ENCODE data around the gene TTYH1.

DNA sequence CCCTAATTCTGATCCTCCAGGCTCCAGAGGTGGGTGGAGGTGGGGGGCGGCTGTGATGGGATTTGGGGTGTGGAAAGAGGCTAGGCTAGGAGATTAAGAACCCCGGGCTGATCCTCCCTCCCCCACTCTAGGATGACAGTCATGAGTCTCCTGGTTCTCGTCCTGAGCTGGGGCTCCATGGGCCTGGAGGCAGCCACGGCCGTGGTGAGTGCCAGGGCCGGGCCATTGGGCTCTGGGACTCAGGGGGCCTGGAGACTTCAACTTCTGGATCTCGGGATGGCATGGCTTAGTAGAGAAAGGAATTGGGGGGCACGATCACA is 13.9 kb downstream of the TTYH1 start:
- TF ChIP-seq, protein P1, sequence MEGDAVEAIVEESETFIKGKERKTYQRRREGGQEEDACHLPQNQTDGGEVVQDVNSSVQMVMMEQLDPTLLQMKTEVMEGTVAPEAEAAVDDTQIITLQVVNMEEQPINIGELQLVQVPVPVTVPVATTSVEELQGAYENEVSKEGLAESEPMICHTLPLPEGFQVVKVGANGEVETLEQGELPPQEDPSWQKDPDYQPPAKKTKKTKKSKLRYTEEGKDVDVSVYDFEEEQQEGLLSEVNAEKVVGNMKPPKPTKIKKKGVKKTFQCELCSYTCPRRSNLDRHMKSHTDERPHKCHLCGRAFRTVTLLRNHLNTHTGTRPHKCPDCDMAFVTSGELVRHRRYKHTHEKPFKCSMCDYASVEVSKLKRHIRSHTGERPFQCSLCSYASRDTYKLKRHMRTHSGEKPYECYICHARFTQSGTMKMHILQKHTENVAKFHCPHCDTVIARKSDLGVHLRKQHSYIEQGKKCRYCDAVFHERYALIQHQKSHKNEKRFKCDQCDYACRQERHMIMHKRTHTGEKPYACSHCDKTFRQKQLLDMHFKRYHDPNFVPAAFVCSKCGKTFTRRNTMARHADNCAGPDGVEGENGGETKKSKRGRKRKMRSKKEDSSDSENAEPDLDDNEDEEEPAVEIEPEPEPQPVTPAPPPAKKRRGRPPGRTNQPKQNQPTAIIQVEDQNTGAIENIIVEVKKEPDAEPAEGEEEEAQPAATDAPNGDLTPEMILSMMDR (IDR thresholded peaks at IDR 0.05; ENCODE audit: control extremely low read depth in 1 of 3, insufficient read depth in 1 of 3, low read depth in 1 of 3, low read length in 3 of 3) = no peak
- no peak for TF ChIP-seq CHD1 (IDR thresholded peaks at IDR 0.05; ENCODE audit: low read depth, low read length)
- TF ChIP-seq POLR2A (IDR thresholded peaks at IDR 0.05; ENCODE audit: control extremely low read depth in 1 of 2, low read depth in 2 of 2, low read length in 2 of 2) = no peak

All from H1 (cell line).